WTC11 (cell line): Measurements from ENCODE around the gene IL1F10. TPM values are rescaled to one million over a fixed set of nuclear protein-coding genes. Genes with fewer than 3 reads are reported as not detected.

Source experiments
- ATAC-seq: fragments of 200-7000 bp; cut with Tn5 transposase; 2 replicates; pipeline ENCODE4 v1.10.0; 2021; ENCODE audit warnings: mild to moderate bottlenecking, moderate library complexity
- CTCF ChIA-PET: fragments of 300-600 bp; sonication (Branson Sonifier 250); formaldehyde crosslinking; loops from one replicate; lab custom pipeline; 2021; ENCODE audit warnings: antibody characterized with exemption; lab: Charles Lee
- POLR2A ChIA-PET: fragments of 350-600 bp; sonication (Branson Sonifier 250); formaldehyde crosslinking; loops from one replicate; lab custom pipeline; 2021; ENCODE audit warnings: antibody characterized with exemption; lab: Charles Lee
- DNase-seq: peaks from one replicate; pipeline ENCODE4 v3.0.0; 2021; ENCODE audit warnings: low spot score
- H3K27ac Mint-ChIP-seq: 2 replicates; pipeline ENCODE4 v1.8.0; 2021; ENCODE audit warnings: mixed read lengths
- H3K27me3 Mint-ChIP-seq: 2 replicates; pipeline ENCODE4 v1.8.0; 2021; ENCODE audit warnings: low read depth, mild to moderate bottlenecking, moderate library complexity, mixed read lengths
- H3K36me3 Mint-ChIP-seq: 2 replicates; pipeline ENCODE4 v1.8.0; 2021; ENCODE audit warnings: mixed read lengths
- H3K4me1 Mint-ChIP-seq: 2 replicates; pipeline ENCODE4 v1.8.0; 2022; ENCODE audit warnings: mixed read lengths
- H3K4me3 Mint-ChIP-seq: 2 replicates; pipeline ENCODE4 v1.8.0; 2021; ENCODE audit warnings: mild to moderate bottlenecking, moderate library complexity, mixed read lengths
- H3K9me3 Mint-ChIP-seq: 2 replicates; pipeline ENCODE4 v1.8.0; 2021; ENCODE audit warnings: mixed read lengths
- ARID4B ChIP-seq: sonication (generic); formaldehyde crosslinking; IDR thresholded peaks from 2 replicates; pipeline ENCODE4 v1.8.0; 2023; ENCODE audit warnings: missing genetic modification reagents, mild to moderate bottlenecking, borderline replicate concordance
- ATF6 ChIP-seq: sonication (generic); formaldehyde crosslinking; IDR thresholded peaks from 2 replicates; pipeline ENCODE4 v1.8.1; 2023; ENCODE audit warnings: mild to moderate bottlenecking, missing genetic modification reagents
- CREB1 ChIP-seq: sonication (generic); formaldehyde crosslinking; IDR thresholded peaks from 2 replicates; pipeline ENCODE4 v1.8.0; 2023; ENCODE audit warnings: mild to moderate bottlenecking, missing genetic modification reagents
- CTCF ChIP-seq: fragments of 200-600 bp; IDR thresholded peaks from 2 replicates; pipeline ENCODE4 v1.8.0; 2022; ENCODE audit warnings: antibody characterized with exemption
- FOXK1 ChIP-seq: sonication (generic); formaldehyde crosslinking; IDR thresholded peaks from 2 replicates; pipeline ENCODE4 v1.8.0; 2022; ENCODE audit warnings: mild to moderate bottlenecking, moderate library complexity, missing genetic modification reagents
- GABPB1 ChIP-seq: sonication (generic); formaldehyde crosslinking; IDR thresholded peaks from 2 replicates; pipeline ENCODE4 v1.8.1; 2023; ENCODE audit warnings: mild to moderate bottlenecking, missing genetic modification reagents
- IRF2 ChIP-seq: sonication (generic); formaldehyde crosslinking; IDR thresholded peaks from 2 replicates; pipeline ENCODE4 v1.8.0; 2022; ENCODE audit warnings: low read depth, missing genetic modification reagents, borderline replicate concordance
- JAZF1 ChIP-seq: fragments of 250-450 bp; sonication (Bioruptor Pico); IDR thresholded peaks from 2 replicates; pipeline ENCODE4 v1.9.0; 2021; ENCODE audit warnings: moderate library complexity, mild to moderate bottlenecking, inconsistent platforms
- MLX ChIP-seq: sonication (generic); formaldehyde crosslinking; IDR thresholded peaks from 2 replicates; pipeline ENCODE4 v1.8.1; 2023; ENCODE audit warnings: mild to moderate bottlenecking, missing genetic modification reagents, moderate library complexity
- MYBL2 ChIP-seq: sonication (generic); formaldehyde crosslinking; IDR thresholded peaks from 2 replicates; pipeline ENCODE4 v1.8.1; 2023; ENCODE audit warnings: mild to moderate bottlenecking, moderate library complexity, missing genetic modification reagents
- NR3C1 ChIP-seq: sonication (generic); formaldehyde crosslinking; conservative IDR thresholded peaks from 2 replicates; pipeline ENCODE4 v1.8.1; 2023; ENCODE audit warnings: low read depth, mild to moderate bottlenecking, missing genetic modification reagents
- SOX15 ChIP-seq: fragments of 250-450 bp; sonication (Bioruptor Pico); IDR thresholded peaks from 2 replicates; pipeline ENCODE4 v1.9.0; 2021; ENCODE audit warnings: mild to moderate bottlenecking
- TP53 ChIP-seq: sonication (generic); formaldehyde crosslinking; IDR thresholded peaks from 2 replicates; pipeline ENCODE4 v1.8.1; 2023; ENCODE audit warnings: mild to moderate bottlenecking, missing genetic modification reagents
- ZNF232 ChIP-seq: sonication (generic); formaldehyde crosslinking; IDR thresholded peaks from 2 replicates; pipeline ENCODE4 v1.8.0; 2022; ENCODE audit warnings: mild to moderate bottlenecking, missing genetic modification reagents
- ZNF423 ChIP-seq: fragments of 250-450 bp; sonication (Bioruptor Pico); IDR thresholded peaks from 2 replicates; pipeline ENCODE4 v2.1.2; 2022; ENCODE audit warnings: mild to moderate bottlenecking, moderate library complexity
- total RNA-seq: library from RNA; stranded (reverse); gene quantifications from 3 replicates; pipeline ENCODE4 v1.2.3, GENCODE V29; 2021

The IL1F10 gene
- total RNA-seq, 1 experiment from 2014 or later, result not detected

GRCh38 chr2:113024764-113025163 lies 43.0 kb upstream of the IL1F10 start:
- POLR2A ChIA-PET, result no interaction called here
- Mint-ChIP-seq H3K36me3 (no peaks in the 10 kb centered on the region), H3K4me3 (no peak overlapping the region), H3K9me3 (peaks cover 14% of the 10 kb centered on the region), H3K4me1 (peaks cover 12% of the 10 kb centered on the region), H3K27me3 (peaks cover 36% of the 10 kb centered on the region), H3K27ac (no peak overlapping the region)
- TF ChIP-seq CREB1 (CRISPR knock-in tag) (no peak), MYBL2 (no peak), FOXK1 (no peak), NR3C1 (CRISPR knock-in tag) (no peak), MLX (CRISPR knock-in tag) (no peak), ZNF232 (CRISPR knock-in tag) (no peak), TP53 (CRISPR knock-in tag) (no peak), ARID4B (no peak), IRF2 (CRISPR knock-in tag) (no peak), JAZF1 (CRISPR knock-in tag) (no peak), GABPB1 (CRISPR knock-in tag) (no peak), SOX15 (CRISPR knock-in tag) (no peak), ATF6 (no peak), ZNF423 (CRISPR knock-in tag) (no peak)
- DNase-seq (no peak), ATAC-seq (no peak)
- CTCF ChIA-PET, result no interaction called here

DNA sequence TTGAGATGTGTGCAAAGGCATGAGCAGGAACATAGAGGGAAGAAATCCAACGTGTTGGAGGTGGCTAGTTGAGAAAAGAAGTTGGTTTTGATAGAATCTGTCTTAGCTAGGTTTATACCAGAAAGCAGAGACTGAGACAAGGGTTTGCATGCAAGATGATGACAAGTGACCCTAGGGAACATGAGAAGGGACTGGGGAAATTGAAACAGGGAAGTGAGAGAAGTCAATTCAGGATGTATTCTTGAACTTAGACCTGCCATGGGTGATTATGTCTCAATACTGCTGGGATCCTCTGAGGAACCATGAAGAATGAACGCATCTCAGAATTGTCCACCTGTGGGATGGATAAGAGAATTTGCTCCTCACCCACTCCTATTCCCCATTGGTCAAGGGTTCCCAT lies 42.0 kb upstream of the IL1F10 start:
- Mint-ChIP-seq H3K4me1 (peaks cover 12% of the 10 kb centered on the region), H3K4me3 (no peak overlapping the region), H3K36me3 (no peaks in the 10 kb centered on the region), H3K27ac (no peak overlapping the region), H3K9me3 (peaks cover 17% of the 10 kb centered on the region)
- POLR2A ChIA-PET, result no interaction called here
- DNase-seq (no peak), ATAC-seq (no peak)
- CTCF ChIA-PET, result no interaction called here
- TF ChIP-seq ATF6 (no peak), CTCF (no peak)
- TF ChIP-seq, all 79 proteins: peak for 0
- H3K27me3 Mint-ChIP-seq, result peaks cover 32% of the 10 kb centered on the region
